GM21515 (cell line): ENCODE results near the gene EDRF1.
"Not testable (repeated sequence)": the region's sequence is repeated elsewhere in the genome, so short reads cannot be mapped to it uniquely, and the experiment has no call there.

ENCODE experiments used
- ATAC-seq: cut with Tn5 transposase; IDR thresholded peaks from one replicate; pipeline ENCODE4 v1.9.1; 2021; ENCODE audit not compliant: unreplicated experiment

Gene EDRF1

DNA sequence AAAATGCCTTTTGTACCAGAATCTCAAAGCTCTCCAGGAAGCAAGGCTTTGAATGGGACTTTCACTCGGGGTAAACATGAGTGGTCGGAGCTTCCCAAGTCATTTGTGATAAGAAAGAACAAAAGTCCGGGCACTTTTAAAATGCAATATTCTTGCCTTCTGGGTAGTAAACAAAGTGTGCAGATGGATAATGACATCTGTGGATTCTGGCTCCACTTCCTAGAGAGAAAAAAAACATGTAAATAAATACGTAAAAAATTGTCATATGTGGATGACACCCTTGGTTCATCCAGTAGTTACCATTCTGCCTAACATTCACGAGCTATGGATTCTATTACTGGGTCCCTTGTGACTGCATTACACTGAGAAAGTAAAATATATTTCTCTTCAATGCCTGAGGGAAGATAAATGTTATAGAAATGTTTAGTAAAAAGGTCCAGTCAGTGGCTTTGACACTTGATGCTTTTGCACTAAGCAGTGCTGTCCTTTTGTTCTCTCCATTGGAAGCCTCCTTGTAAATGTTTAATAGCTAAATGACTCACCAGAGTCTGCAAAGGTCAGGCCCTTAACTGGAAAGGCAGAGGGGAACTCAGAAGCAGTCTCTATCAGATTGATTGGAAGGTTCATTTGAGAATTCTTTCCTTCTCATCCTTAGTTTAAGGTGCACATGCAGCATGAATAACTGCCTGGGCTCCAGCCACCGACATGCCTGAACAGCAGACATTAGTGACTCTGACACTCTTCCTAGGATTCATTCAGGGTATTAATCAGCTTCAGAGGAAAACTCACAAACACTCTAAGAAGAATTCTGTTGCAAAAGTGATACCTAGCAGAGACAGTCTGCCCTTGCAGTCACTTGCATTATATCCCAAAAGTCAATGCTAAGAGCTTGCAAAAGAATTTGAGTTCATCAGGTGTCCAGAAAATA, 11.7 kb upstream of the EDRF1 start:
- ATAC-seq = no peak

DNA sequence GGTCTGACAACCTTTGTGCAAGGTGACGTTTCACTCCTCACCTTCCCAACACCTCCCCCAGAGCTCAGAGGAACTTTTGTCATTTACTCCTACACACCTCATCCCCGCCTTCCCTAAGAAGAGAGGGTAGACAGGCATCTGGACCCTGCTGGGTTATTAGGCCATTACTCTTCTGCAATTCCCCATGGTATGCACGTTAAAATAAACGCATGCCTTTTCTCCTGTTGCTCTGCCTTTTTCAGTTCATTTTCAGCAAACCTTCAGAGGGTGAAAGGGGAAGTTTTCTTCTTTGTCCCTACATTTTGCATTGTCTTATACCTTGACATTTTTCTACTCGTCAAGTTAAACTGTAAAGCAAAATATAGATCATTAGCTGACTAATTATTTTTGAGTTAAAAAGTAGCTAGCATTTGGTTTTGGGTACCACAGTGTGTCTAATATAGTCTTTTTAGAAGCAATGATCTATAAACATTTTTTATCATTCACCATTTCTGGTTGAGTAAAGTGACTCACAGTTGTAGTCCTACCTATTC, 10.5 kb upstream of the EDRF1 start:
- no peak for ATAC-seq

DNA sequence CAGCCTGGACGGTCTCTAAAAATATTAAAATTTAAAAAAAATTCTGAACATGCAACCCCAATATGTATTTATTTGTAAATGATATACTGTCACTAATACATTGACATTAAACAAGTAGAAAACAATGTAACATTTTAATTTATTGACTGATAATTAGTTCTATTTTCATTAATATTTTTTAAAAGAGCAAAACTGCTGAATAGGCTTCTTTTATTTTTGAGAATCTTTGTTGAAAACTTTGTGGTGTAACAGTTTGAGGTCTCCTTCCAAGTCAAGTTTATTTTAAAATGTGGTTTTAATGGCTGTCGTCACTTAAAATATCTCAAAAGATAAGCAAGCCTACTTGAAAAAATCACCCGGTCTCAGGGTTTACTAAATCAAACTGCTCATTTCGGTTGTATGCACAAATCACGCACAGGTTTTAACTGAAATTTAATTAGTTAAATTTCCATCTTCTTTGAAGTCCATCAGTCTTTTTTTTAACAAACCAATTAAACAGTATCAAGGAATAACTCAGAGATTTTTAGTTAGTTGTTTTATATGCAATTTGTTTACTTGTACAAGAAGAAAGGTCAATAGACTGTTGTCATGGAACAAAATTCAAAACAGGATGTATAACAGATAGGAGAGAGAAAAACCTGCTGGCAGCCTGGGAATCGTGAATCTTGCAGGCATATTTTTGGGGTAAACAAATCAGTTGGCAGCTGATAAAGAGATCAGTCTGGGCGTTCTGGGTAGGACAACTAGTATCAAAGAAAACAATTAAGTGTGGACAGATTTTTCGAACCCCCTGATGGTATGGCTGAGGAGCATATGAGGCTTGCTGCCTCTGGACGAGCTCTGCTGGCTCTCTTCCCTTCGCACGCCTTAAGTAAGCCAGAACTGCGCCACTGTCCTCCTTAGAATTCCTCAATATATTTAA, 9.7 kb upstream of the EDRF1 start:
- no peak for ATAC-seq

DNA sequence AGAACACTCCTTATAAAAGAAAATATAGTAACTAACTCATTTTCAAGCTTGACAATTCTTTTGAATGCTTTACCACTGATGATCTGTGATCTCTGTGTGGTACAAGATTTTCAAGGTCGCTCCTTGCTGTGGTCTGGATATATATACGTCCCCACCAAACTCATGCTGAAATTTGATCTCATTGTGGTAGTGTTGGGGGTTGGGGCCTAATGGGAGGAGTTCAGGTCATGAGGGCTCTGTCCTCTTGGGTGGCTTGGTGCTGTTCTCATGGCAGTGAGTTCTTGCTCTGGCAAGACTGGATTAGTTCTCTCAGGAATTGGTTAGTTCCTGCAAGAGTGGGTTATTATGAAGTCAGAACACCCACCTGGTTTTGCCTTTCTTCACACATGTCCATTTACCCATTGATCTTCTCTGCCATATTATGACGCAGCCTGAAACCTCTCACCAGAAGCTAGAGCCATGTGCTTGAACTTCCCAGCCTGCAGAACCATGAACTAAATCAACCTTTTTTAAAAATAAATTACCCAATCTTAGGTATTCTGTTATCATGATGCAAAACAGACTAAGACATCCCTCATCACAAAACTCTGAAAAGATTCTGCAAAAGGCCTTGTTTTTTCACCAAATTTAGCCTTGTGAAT, 8.3 kb upstream of the EDRF1 start:
- no peak for ATAC-seq

DNA sequence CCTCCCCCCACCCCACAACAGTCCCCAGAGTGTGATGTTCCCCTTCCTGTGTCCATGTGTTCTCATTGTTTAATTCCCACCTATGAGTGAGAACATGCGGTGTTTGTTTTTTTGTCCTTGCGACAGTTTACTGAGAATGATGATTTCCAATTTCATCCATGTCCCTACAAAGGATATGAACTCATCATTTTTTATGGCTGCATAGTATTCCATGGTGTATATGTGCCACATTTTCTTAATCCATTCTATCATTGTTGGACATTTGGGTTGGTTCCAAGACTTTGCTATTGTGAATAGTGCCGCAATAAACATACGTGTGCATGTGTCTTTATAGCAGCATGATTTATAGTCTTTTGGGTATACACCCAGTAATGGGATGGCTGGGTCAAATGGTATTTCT, 4.8 kb upstream of the EDRF1 start:
- not testable (repeated sequence) for ATAC-seq

DNA sequence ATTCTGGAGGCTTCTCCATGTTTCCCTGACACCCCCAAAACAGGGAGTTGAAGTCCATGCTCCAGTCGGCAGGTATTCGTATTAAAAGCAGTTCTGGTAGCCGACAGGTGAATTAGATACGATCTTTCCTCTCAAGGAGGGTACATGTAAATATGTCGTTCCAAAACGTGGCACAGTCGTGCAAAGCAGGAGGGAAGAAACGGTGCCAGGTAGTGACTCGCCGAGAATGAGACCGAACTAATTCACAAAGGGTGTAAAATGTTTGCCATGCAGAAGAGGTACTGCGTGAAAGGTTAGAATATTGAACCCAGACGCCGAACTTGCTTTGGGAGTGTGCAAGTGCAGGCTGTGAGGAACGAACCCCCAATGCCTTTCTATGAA, 483 bp downstream of the EDRF1 start:
- no peak for ATAC-seq

DNA sequence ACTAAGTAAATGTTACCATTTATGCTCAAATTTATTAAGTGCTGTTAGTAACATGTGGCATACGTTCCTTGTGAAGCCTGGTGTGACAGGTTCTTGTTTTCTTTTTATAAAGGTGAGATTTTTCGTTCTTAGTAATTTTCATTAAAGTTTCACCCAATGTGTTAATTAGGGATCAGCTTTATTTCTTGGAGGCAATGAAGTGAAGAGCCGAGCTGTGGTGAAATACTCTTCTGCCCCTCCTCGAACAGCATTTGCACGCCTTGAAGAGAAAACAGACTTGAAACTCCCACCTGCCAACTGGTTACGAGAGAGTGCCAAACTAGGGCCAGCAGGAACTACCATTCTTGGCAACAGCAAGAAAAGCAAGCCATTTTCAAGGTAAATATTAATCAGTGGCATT, 1.5 kb downstream of the EDRF1 start:
- no peak for ATAC-seq

DNA sequence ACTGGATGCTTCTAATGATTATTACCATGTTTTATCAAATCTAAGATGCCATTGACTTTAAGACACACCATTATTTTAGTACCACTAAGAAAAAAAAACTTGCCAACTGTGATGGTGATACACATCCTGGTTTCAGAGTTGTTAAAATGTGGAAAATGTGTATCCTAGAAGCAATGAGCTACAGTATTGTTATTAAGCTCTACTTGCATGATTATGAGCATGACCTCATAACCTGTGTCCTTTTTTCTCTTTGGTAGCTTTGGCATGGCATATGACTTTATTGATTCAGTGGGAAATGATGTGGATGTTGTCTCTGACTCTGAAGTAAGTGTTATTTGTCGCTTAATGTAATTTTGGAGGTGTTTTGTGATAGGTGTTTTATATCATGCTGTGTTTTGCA, 3.3 kb downstream of the EDRF1 start:
- no peak for ATAC-seq

DNA sequence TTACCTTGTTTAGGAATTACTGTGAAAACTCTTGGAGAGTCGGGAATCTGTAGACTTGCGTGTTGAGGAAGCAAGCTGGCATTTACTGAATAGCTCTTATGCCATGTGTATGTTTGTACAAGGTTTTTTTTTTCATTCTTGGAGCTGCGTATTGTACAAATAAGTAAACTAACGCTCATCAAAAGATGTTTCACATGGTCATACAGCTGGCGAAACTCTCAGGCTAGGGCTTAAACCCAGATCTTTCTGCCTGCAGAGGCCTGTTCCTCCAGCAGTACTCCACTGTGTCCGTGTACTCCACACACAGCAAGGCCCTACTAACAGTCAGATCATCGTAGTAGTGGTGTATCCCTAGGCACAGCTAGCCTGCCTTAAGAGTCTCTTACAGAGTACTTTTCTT, 7.4 kb downstream of the EDRF1 start:
- no peak for ATAC-seq

DNA sequence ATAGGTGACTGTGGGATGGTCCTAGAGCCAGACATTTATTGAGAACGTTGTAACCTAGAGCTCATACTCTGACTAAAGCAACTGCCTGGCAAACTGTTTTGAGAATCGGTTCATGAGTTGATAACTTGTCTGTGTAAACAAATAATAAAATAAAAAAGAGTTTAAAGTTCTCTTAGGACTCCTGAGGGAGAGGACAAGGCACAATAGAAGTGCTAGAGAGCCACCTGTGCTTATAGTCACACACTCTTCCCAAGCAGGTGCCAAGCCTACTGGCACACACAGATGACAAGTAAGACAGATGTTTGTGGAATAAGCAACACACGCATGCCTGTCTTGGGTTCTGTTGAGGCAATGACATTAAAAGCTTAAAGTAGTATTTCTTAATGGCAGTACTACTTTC, 7.9 kb downstream of the EDRF1 start:
- no peak for ATAC-seq

DNA sequence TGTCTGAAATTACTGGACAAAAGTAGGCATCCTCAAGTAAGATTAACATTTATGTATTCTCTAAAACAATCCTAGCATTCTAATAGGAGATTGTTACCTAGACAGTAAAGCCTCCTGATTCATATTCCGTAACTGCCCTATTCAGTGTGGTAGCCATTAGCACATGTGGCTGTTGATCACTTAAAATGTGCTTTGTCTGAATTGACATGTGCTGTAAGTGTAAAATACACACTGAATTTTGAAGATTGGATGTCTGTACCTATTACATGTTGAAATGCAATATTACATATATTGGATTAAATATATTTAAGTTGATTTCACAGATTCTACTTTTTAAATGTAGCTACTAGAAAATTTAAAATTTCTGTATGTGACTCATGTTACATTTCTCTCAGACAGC, 14.6 kb downstream of the EDRF1 start:
- ATAC-seq = no peak

DNA sequence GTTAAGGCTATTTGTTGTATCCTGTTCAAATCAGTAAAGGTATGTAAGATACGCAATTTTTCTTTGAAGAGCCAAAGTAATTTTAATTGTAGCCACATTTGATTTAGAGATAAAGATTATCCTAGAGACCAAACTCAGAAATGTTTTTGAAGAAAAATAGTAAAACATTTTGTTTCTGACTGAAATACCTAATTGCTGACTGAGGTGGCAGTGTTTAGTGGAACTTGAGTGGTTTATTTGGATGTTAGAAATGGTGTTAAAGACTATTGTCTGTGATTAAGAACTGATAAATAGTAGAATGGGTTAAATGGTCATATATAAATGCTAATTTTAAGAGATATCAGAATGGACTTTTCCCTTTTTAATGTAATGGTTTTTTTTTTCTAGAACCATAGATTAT, 15.3 kb downstream of the EDRF1 start:
- no peak for ATAC-seq

DNA sequence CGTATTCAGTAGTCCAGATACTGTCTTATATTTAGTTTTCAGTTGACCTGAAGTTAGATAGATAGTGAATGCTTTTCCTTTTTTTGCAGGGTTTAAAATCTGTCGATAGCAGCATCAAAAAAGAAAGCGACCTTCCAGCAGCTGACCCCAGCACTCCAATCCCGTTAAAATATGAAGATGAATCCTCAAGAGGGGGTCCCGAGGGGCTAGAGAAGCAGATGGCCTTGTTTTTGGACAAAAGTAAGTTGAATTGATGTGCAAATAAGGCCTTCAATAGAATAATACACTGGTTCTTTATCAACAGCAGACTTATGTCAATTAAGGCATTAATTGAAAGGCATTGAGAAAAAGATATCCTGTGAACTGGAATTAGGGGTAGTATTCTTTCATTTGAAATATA, 18.7 kb downstream of the EDRF1 start:
- ATAC-seq = no peak

DNA sequence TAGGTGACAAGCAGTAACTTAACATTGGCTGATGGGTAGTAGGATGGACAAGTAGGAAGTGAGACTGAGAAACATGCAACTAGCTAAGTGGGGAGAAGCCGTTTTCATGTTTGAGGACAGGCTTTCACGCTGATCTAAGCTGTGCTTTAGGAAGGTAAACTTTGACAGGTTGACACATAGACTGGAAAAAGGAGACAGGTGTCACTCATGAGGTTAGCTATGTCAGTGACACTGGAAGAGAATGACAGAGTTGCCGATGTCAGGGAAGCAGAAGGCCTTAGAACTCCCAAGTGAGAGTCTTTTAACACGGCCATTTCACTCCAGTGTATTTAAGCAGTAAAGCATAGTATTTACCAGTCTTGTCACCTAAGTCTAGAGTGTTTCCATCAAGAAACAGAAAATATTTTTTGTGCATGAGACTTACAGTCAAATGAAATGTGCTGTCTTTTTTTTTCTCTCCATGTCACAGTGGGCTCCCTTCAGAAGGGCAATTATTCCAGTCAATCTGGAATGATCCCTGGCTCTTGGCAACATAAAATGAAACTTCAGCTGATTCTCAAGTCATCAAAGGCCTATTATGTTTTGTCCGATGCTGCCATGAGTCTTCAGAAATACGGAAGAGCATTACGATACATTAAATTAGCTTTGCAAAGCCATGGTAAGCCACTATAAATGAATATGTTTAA, 20.6 kb downstream of the EDRF1 start:
- no peak for ATAC-seq

DNA sequence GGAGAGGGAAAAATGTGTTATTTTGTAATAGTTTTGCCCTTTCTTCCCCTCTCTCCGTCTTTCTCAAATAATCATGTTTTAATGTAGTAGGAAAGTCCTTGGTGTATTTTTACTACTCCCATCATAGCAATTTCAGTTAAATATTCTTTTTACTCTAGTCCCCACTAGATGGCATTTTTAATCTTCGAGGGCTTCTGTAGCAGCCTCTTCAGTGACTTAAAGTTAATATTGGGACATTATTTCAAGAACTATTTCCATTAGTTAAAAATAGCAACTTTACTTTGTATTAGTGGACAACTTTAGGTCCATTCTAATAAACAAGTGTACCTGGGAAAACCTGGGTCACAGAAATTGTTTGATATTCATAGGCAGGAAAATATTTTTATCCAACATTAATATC, 23.0 kb downstream of the EDRF1 start:
- no peak for ATAC-seq

DNA sequence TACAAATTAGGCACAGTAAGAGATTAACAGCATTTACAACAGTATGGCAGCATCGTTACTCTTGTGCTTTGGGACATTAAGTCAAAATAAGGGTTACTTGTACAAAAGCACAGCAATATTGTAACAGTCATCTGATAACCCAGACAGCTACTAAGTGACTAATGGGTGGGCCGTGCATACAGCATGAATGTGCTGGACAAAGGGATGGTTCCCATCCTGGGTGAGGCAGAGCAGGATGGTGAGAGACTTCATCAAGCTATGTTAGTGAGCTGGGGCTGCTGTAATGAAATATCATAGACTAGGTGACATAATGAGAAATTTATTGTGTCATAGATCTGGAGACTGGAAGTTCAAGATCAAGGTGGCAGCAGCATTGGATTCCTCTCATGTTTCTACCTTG, 25.4 kb downstream of the EDRF1 start:
- ATAC-seq = no peak

DNA sequence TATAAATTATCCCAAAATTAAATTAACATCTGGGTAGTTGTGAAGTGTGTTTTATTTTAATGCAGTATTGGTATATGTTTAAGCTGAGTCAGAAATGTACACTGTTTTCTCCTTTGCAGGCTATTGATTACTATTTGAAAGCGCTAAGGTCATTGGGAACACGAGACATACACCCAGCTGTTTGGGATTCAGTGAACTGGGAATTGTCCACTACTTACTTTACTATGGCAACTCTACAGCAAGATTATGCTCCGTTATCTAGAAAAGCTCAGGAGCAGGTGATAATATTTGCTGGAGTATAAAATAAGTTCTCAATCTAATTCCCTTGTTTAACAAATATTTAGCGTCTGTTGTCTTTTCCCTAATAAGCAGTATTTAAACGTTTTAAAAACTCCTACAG, 27.9 kb downstream of the EDRF1 start:
- ATAC-seq = no peak

DNA sequence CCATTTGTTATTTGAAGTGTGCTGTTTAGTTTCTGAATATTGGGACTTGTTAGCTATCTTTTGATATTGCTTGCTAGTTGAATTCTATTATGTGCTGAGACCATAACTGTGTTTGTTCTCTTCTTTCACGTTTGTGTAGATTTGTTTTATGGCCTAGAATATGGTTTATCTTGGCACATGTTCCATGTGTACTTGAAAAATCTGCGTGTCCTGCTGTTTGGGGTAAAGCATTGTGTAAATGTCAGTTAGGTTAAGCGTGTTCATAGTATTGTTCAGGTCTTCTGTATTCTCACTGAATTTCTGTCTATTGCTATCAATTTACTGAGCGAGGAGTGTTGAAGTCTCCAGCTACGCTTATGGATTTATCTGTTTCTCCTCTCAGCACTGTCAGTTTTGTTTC, 36.7 kb downstream of the EDRF1 start:
- no peak for ATAC-seq

DNA sequence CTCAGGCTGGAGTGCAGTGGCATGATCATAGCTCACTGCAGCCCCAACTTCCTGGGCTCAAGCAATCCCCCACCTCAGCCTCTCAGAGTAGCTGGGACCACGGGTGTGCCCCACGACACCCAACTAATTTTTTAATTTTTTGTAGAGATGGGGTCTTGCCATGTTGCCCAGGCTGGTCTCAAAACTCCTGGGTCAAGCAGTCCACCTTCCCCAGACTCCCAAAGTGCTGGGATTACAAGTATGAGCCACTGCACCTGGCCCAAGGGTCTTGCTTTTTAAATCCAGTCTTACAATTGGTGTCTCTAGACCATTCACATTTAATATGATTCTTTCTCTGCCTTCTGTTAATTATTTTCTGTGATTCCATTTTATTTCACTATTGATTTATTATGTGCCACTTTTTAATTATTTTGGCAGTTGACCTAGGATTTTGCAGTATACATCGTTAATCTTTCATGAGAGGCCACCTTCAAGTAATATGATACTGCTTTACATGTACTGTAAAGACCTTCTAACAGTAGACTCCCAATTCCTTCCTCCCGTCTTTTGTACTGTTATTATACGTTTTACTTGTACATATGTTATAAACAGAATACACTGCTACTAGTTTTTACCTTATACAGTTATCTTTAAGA, 37.5 kb downstream of the EDRF1 start:
- ATAC-seq = no peak

DNA sequence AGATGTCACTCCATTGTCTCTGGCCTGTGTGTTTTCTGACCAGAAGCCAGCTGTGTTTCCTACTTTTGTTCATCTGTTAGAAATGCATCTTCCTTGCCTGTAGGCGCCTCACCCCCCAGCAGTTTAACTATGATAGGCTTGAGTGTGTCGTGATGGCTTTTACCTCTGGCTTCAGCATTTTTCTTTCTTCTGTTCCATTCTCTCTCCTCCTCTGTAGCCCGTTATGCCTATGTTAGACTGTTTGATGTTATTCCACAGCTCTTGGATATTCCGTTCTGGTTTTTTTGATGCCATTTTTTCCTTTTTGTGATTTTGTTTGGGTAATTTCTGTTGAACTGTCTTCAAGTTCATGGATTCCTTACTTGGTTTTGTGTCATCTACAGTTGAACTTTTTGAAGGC, 38.2 kb downstream of the EDRF1 start:
- ATAC-seq = no peak
